GM19023 (cell line): ENCODE measurements around the gene ELP5.

Experiments
- ATAC-seq: cut with Tn5 transposase; IDR thresholded peaks from one replicate; pipeline ENCODE4 v1.9.1; 2021; ENCODE audit warnings: mild to moderate bottlenecking, moderate library complexity; ENCODE audit not compliant: unreplicated experiment

ELP5 gene

GRCh38 chr17:7251661-7252175, 297 bp upstream of the ELP5 start, which contains the start of gene CTDNEP1:
CTDNEP1 (minus strand) TSS chr17:7251734; CDS start chr17:7251296, 438 bp downstream.
- ATAC-seq = peak; percentile 84

GRCh38 chr17:7253082-7253481, 1.1 kb downstream of the ELP5 start:
- no peak for ATAC-seq

DNA sequence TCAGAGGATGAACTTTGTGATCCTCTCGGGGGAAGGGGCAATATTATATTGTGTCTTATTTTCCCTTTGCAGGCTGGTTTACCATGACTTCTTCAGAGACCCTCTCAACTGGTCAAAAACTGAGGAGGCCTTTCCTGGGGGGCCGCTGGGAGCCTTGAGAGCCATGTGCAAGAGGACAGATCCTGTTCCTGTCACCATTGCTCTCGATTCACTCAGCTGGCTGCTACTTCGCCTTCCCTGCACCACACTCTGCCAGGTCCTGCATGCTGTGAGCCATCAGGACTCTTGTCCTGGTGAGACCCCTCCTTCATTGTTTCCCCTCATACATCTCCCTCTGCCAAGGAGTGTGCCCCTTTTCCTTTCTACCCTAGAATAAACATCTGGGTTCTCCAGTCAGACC, 2.5 kb downstream of the ELP5 start:
- ATAC-seq = no peak

- ATAC-seq = no peak
These were observed 4.9 kb downstream of the ELP5 start for GRCh38 chr17:7256766-7257456.

DNA sequence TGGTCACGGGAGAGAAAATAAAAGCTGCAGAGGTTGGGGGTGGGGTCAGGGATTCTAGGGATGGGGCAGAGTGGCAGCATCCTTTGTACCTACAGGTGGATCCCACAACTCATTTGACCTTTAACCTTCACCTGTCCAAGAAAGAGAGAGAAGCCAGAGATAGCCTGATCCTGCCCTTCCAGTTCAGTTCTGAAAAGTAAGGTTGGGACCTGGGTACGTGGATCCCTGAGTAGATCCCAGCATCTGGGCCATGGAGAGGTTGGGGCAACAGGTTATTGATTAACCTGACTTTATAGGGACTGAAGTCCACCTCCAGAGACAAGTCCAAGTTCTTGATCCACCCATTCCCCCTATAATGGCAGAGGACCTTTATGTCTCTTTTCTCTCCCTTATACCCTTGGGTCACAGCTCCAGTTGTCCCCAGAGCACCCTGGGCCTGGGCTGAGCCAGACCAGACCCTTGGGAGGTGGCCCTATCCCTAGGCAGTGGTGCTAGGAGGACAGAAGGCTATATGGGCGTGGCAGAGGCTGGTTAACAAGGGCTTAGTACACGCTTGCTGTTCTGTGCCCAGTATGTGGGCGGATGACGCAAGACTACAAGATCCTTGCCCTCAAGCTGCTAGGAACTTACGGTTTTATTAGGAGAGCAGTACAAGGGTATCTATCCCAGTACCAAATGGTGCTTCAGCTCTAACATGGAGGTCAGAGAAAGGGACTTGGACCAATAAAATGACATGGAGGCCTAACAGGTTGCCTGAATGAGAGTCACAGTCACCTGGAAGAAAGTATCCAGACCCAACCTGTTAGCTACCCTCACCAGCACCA, 6.9 kb downstream of the ELP5 start:
- ATAC-seq = no peak

DNA sequence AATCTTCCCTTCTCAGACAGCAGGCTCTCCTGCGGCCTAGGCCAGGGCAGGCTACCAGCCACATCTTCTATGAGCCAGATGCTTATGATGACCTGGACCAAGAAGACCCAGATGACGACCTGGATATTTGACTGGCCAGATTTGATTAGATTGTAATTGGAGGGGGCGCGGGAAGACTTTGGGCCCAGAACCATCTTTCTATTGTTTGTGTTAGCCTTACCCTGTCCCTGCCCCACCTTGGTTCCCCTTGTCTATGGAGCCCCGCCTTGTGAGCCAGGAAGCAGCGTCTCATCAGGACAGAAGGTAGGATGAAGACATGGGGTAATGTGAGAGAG, 7.5 kb downstream of the ELP5 start:
- ATAC-seq = no peak

DNA sequence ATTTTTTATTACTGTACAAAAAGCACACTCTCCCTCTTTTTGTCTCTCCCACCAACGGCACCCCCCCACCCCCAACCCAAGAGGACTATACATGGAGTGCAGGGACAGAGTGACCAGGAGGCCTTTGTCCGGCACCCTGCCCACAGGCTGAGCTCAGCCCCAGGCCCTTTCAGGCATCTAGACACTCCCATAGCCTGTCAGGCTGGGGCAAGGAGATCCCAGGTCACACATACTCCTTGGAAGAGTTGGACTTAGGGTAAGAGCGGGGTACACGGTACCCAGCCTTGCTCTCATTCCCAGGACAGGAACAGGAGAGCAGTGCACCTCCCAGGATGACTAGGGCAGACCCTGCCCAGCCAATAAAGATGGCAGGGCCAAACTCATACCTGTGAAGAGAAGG, 8.1 kb downstream of the ELP5 start:
- no peak for ATAC-seq

DNA sequence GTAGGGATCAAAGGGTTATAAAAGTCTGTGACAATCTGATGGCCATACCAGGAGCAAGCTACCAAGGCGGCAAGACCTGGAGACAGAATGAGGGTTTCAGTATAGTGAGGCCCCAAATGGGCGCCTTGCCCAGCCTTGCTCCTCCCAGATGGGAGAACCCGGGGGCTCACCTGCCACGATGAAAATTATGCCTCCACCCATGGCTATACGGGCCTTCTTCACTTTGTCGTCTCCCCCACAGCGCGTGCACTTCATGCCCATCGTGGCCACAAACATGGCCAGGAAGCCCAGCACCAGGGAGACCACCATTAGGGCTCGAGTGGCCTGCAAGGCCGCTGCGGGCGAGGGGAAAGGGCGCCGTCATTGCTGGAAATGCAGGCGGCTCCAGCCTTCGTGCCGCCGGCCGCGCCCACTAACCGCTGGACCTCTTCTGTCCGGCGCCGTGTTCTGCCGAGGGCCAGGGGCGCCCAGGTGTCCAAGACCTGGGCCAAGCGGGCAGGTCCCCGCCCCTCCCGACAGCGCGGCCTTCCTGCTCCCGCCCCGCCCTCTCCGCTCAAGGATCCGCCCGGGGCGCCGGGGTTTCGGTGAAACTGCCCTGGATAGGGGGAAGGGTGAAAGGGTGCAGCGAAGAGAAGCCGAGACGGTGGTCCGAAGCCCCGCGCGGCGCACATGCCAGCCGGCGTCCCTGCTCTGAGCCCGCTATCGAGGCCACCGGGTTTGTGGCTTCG, 8.8 kb downstream of the ELP5 start:
- ATAC-seq = no peak

GRCh38 chr17:7261379-7262191, 9.6 kb downstream of the ELP5 start:
- ATAC-seq = no peak

GRCh38 chr17:7262192-7262934, 10.3 kb downstream of the ELP5 start, which contains the start of gene CLDN7:
CLDN7 (minus strand) TSS chr17:7262478; CDS start chr17:7262043, 435 bp downstream.
- ATAC-seq = no peak

DNA sequence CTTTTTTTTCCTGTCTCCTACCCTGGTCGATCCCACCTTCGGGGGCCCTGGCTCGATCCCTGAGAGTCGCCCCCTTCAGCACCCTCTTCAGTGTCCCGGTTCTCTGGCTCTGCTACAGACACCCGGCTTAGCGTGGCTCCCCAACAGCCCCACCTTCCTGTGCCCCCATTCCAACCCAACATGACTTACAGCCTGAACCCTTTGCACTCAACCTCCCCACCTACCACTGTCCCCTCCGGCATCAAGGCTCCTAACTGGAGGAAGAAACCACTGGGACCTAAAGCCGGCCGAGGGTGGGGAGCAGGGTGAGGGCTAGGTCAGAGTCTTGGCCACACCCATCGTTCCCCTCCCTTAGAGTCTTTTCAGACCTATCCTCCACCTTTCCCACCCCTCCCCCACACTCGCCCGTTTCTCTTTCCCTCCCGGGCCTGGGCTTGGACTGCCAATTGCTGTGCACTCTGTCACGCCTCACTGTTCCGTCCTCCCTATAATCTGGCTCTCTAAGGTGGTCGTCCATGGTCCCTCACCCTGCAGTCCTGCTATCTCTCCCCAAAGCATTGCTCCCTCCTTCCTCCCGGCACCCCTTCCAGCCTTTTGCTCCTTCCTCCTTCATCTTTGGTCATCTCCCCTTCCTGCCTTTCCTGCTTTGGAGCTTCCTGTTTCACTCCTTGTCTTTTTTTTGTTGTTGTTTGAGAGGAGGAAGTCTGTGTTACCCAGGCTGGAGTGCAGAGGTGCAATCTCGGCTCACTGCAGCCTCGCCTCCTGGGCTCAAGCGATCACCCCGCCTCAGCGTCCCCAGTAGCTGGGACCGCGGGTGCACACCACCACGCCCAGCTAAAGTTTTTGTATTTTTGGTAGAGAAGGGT, 11.2 kb downstream of the ELP5 start:
- no peak for ATAC-seq

DNA sequence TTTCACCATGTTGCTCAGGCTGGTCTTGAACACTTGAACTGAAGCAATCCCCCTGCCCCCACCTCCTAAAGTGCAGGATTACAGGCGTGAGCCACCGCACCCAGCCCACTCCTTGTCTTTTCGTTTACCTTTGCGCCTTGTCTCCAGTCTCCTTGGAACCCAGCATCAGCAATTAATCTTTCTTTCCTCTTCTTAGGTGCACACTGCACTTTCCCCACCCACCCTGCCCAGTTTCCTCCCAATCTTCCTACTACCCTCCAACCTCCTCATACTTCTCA, 11.7 kb downstream of the ELP5 start:
- ATAC-seq = no peak

DNA sequence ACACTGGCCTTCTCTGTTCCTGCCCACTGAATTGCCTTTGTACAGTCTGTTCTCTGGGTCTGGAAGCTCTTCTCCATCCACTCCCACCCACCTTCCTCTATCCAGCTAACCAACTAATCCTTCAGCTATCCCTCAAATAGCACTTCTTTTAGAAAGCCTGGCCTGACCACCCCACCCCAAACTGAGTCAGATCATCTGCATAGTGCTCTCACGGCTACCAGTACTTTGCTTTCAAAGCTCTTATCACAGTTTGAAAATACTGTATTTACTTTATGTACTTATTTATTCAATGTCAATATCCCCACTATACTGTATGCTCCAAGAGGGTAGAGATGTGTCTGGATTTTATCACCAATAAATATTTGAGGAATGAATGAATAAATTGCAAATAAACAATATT, 14.8 kb downstream of the ELP5 start:
- ATAC-seq = no peak

DNA sequence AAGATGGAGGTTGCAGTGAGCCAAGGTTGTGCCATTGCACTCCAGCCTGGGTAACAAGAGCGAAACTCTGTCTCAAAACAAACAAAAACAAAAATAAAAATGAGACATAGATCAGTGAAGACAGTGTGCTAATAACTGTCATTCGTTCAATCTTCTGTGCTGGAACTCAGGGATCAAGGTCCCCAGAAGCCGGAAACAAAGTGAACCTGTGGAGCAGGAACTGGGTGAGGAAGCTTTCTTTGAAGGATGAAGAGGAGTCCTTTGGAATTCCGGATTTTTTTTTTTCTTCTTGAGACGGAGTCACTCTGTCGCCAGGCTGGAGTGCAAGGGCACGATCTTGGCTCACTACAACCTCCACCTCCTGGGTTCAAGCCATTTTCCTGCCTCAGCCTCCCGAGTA, 27.4 kb downstream of the ELP5 start:
- ATAC-seq = no peak

GRCh38 chr17:7280519-7281073, 28.6 kb downstream of the ELP5 start:
- ATAC-seq = peak; percentile 61

DNA sequence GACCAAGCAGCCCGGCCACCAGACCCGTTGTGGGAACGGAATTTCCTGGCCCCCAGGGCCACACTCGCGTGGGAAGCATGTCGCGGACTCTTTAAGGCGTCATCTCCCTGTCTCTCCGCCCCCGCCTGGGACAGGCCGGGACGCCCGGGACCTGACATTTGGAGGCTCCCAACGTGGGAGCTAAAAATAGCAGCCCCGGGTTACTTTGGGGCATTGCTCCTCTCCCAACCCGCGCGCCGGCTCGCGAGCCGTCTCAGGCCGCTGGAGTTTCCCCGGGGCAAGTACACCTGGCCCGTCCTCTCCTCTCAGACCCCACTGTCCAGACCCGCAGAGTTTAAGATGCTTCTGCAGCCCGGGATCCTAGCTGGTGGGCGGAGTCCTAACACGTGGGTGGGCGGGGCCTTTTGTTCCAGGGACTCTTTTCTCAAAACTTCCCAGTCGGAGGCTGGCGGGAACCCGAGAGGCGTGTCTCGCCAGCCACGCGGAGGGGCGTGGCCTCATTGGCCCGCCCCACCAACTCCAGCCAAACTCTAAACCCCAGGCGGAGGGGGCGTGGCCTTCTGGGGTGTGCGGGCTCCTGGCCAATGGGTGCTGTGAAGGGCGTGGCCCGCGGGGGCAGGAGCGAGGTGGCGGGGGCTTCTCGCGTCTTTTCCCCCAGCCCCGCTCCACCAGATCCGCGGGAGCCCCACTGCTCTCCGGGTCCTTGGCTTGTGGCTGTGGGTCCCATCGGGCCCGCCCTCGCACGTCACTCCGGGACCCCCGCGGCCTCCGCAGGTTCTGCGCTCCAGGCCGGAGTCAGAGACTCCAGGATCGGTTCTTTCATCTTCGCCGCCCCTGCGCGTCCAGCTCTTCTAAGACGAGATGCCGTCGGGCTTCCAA, 29.3 kb downstream of the ELP5 start, which contains the start of gene SLC2A4:
SLC2A4 (plus strand) TSS at position 645 of the 879 bp plus-strand sequence; CDS start at position 862, 217 bp downstream.
- peak; percentile 54 for ATAC-seq

GRCh38 chr17:7281953-7282751, 30.1 kb downstream of the ELP5 start:
- ATAC-seq = no peak
